Esophagus muscularis mucosa (tissue), 4 donors: ENCODE results near the gene PLA2G4D. TPM values are rescaled to one million over a fixed set of nuclear protein-coding genes. Genes with fewer than 3 reads are reported as not detected.

Experiments
- DNase-seq: peaks from one replicate; pipeline ENCODE4 v3.0.0-alpha.2; 2017; ENCODE audit errors: extremely low spot score
- H3K27ac ChIP-seq, 4 donors: fragments of 200-600 bp; sonication (generic); replicated peaks in 1 of 4; 1 replicate in 3 of 4; 2 replicates in 1 of 4; pipeline ENCODE4 v1.5.1; 2016 to 2019; ENCODE audit warnings: mild to moderate bottlenecking in 1 of 4
- H3K27me3 ChIP-seq, 4 donors: fragments of 200-600 bp; sonication (generic); one replicate each; pipeline versions ENCODE4 v1.5.1 to v1.6.0; 2016 to 2019
- H3K36me3 ChIP-seq, 4 donors: fragments of 200-600 bp; sonication (generic); one replicate each; pipeline ENCODE4 v1.5.1; 2016 to 2019
- H3K4me1 ChIP-seq, 4 donors: fragments of 200-600 bp; sonication (generic); one replicate each; pipeline ENCODE4 v1.5.1; 2016 to 2019
- H3K4me3 ChIP-seq, 4 donors: fragments of 200-600 bp; sonication (generic); 1 replicate in 2 of 4; 2 replicates in 2 of 4; pipeline ENCODE4 v1.5.1; 2016 to 2019; ENCODE audit warnings: mild to moderate bottlenecking in 4 of 4, moderate library complexity in 1 of 4
- H3K9me3 ChIP-seq, 4 donors: fragments of 200-600 bp; sonication (generic); 1 replicate in 3 of 4; 2 replicates in 1 of 4; pipeline ENCODE4 v1.5.1; 2016 to 2019
- EP300 ChIP-seq: sonication (generic); formaldehyde crosslinking; IDR thresholded peaks from one replicate; pipeline ENCODE4 v1.6.1; 2017; ENCODE audit warnings: antibody characterized with exemption
- POLR2A ChIP-seq: fragments of 450-650 bp; IDR thresholded peaks from one replicate; pipeline ENCODE4 v1.6.1; 2017; ENCODE audit warnings: antibody characterized with exemption, moderate library complexity, mild to moderate bottlenecking, low read depth
- POLR2AphosphoS5 ChIP-seq, 2 donors: sonication (generic); formaldehyde crosslinking; IDR thresholded peaks; one replicate each; pipeline ENCODE4 v1.6.1; 2017; ENCODE audit warnings: antibody characterized with exemption in 2 of 2
- WGBS: methylation state at CpG from one replicate; pipeline ENCODE4 v1.1.5; 2018; 5-methylcytosine and 5-hydroxymethylcytosine counted together
- intact Hi-C: fragments of 100-400 bp; cut with DNase I; formaldehyde crosslinking; loops from one replicate; pipeline ENCODE4 v1.15.1; 2023
- total RNA-seq, 4 donors: library from RNA; depleted of rRNA; stranded (reverse); fragments of >200 nt; gene quantifications; one replicate each; pipeline versions ENCODE4 v1.1.0 to v1.2.1, GENCODE V29; 2016
- TF ChIP-seq, protein P1 (sequence below), 3 experiments: fragments of 200-600 bp in 2 of 3; fragments of 450-650 bp in 1 of 3; sonication (generic) in 2 of 3; IDR thresholded peaks; one replicate each; pipeline ENCODE4 v1.5.1; 2017 to 2019; ENCODE audit warnings: antibody characterized with exemption in 3 of 3, mild to moderate bottlenecking in 2 of 3, moderate library complexity in 1 of 3

The PLA2G4D gene
- total RNA-seq, 4 donors from 2014 or later = not detected

GRCh38 chr15:42036966-42037365 lies 57.4 kb downstream of the PLA2G4D start:
- Histone ChIP-seq H3K27ac (no peak overlapping the region), H3K9me3 (no peaks in the 10 kb centered on the region), H3K36me3 (no peaks in the 10 kb centered on the region), H3K4me3 (no peak overlapping the region), H3K4me1 (peaks cover 0 to 5% (median 0%) of the 10 kb centered on the region in 4 donors), H3K27me3 (no peaks in the 10 kb centered on the region)
- 85% methylated on average over 6 of the region's 9 CpGs for WGBS
- TF ChIP-seq EP300 (no peak), POLR2A (no peak), POLR2AphosphoS5 (IDR thresholded peaks at IDR 0.05) (no peak)
- TF ChIP-seq, protein P1, sequence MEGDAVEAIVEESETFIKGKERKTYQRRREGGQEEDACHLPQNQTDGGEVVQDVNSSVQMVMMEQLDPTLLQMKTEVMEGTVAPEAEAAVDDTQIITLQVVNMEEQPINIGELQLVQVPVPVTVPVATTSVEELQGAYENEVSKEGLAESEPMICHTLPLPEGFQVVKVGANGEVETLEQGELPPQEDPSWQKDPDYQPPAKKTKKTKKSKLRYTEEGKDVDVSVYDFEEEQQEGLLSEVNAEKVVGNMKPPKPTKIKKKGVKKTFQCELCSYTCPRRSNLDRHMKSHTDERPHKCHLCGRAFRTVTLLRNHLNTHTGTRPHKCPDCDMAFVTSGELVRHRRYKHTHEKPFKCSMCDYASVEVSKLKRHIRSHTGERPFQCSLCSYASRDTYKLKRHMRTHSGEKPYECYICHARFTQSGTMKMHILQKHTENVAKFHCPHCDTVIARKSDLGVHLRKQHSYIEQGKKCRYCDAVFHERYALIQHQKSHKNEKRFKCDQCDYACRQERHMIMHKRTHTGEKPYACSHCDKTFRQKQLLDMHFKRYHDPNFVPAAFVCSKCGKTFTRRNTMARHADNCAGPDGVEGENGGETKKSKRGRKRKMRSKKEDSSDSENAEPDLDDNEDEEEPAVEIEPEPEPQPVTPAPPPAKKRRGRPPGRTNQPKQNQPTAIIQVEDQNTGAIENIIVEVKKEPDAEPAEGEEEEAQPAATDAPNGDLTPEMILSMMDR (IDR thresholded peaks at IDR 0.05) = no peak
- DNase-seq = no peak
- intact Hi-C loops = no loop called here

DNA sequence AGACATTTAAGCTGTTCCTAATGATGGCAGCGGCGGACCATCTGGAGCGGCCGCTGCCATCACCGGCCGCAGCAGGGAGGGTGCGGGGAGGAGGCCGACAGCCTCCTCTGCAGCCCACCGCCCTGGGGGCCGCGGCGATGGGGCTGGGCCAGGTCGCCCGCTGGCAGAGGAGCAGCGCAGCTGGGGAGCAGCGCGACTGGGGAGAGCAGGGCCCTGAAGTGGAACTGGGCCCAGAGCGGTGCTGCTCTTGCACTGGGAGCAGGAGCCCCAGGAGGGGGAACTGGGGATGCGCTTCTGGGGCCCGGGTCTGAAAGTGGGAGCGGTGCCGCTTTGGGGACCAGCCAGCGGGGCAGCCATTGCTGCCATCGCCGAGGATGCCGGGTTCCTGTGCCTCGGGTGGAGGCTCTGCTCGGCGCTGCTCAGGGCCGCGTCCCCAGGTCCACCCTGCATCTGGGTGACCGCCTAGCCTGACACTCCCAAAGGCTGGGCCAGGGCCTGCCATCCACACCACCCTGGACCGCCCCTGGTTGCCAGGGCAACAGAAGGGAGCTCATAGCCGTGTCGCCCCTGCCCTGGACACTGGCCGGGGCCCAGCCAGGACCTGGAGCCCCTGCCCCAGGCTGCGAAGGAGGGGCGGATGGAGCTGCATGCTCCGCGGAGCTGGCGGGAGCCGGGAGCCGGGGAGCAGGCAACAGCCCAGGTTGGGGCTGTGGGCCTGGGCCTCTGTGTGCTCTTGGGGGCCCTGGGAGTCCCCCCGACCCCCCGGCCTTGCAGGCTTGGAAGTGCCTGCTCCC lies 58.1 kb downstream of the PLA2G4D start:
- Histone ChIP-seq H3K4me3 (no peak overlapping the region), H3K4me1 (peaks cover 0 to 5% (median 0%) of the 10 kb centered on the region in 4 donors), H3K27me3 (no peaks in the 10 kb centered on the region), H3K27ac (no peak overlapping the region), H3K9me3 (no peaks in the 10 kb centered on the region), H3K36me3 (no peaks in the 10 kb centered on the region)
- TF ChIP-seq POLR2AphosphoS5 (IDR thresholded peaks at IDR 0.05) (no peak), EP300 (no peak), POLR2A (no peak)
- TF ChIP-seq, protein P1 (IDR thresholded peaks at IDR 0.05) = no peak
- DNase-seq = no peak
- intact Hi-C loops = no loop called here
- 86% methylated on average over 25 of the region's 45 CpGs for WGBS

- Histone ChIP-seq H3K27me3 (no peaks in the 10 kb centered on the region), H3K9me3 (no peaks in the 10 kb centered on the region), H3K4me1 (peaks cover 0 to 5% (median 0%) of the 10 kb centered on the region in 4 donors), H3K36me3 (no peaks in the 10 kb centered on the region), H3K27ac (no peak overlapping the region), H3K4me3 (no peak overlapping the region)
- WGBS = 63% methylated on average over 3 of the region's 3 CpGs
- intact Hi-C loops = no loop called here
- no peak for DNase-seq
- TF ChIP-seq, protein P1 (IDR thresholded peaks at IDR 0.05) = no peak
- TF ChIP-seq EP300 = no peak
- no peak for TF ChIP-seq POLR2A
- TF ChIP-seq POLR2AphosphoS5 (IDR thresholded peaks at IDR 0.05) = no peak
Measured at GRCh38 chr15:42035435-42035761, 59.0 kb downstream of the PLA2G4D start.

- TF ChIP-seq, protein P1 (IDR thresholded peaks at IDR 0.05) = no peak
- TF ChIP-seq POLR2A (no peak), POLR2AphosphoS5 (IDR thresholded peaks at IDR 0.05) (no peak), EP300 (no peak)
- no peaks in the 10 kb centered on the region for H3K9me3 ChIP-seq
- H3K4me1 ChIP-seq = peaks cover 0 to 5% (median 0%) of the 10 kb centered on the region in 4 donors
- H3K36me3 ChIP-seq = no peaks in the 10 kb centered on the region
- intact Hi-C loops = no loop called here
- no peak for DNase-seq
- no peak overlapping the region for H3K4me3 ChIP-seq
- WGBS = 69% methylated on average over 8 of the region's 8 CpGs
- no peaks in the 10 kb centered on the region for H3K27me3 ChIP-seq
- no peak overlapping the region for H3K27ac ChIP-seq
Measured at GRCh38 chr15:42034628-42035434, 59.5 kb downstream of the PLA2G4D start.
